HTERT RPE-1 (cell line): Measurements from ENCODE around the gene FOXC1.

Experiments
- in situ Hi-C: fragments of 300-500 bp; cut with MboI; formaldehyde crosslinking; loops from 4 replicates; pipeline ENCODE4 v1.14.3; 2020; ENCODE audit warnings: low sequenced_read_pairs

The FOXC1 gene

DNA sequence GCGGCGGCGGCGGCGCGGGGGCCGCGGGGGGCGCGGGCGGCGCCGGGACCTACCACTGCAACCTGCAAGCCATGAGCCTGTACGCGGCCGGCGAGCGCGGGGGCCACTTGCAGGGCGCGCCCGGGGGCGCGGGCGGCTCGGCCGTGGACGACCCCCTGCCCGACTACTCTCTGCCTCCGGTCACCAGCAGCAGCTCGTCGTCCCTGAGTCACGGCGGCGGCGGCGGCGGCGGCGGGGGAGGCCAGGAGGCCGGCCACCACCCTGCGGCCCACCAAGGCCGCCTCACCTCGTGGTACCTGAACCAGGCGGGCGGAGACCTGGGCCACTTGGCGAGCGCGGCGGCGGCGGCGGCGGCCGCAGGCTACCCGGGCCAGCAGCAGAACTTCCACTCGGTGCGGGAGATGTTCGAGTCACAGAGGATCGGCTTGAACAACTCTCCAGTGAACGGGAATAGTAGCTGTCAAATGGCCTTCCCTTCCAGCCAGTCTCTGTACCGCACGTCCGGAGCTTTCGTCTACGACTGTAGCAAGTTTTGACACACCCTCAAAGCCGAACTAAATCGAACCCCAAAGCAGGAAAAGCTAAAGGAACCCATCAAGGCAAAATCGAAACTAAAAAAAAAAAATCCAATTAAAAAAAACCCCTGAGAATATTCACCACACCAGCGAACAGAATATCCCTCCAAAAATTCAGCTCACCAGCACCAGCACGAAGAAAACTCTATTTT is 2.0 kb downstream of the FOXC1 start:
- in situ Hi-C loops = no loop called here

DNA sequence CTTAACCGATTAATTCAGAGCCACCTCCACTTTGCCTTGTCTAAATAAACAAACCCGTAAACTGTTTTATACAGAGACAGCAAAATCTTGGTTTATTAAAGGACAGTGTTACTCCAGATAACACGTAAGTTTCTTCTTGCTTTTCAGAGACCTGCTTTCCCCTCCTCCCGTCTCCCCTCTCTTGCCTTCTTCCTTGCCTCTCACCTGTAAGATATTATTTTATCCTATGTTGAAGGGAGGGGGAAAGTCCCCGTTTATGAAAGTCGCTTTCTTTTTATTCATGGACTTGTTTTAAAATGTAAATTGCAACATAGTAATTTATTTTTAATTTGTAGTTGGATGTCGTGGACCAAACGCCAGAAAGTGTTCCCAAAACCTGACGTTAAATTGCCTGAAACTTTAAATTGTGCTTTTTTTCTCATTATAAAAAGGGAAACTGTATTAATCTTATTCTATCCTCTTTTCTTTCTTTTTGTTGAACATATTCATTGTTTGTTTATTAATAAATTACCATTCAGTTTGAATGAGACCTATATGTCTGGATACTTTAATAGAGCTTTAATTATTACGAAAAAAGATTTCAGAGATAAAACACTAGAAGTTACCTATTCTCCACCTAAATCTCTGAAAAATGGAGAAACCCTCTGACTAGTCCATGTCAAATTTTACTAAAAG is 2.7 kb downstream of the FOXC1 start:
- in situ Hi-C loops = no loop called here

DNA sequence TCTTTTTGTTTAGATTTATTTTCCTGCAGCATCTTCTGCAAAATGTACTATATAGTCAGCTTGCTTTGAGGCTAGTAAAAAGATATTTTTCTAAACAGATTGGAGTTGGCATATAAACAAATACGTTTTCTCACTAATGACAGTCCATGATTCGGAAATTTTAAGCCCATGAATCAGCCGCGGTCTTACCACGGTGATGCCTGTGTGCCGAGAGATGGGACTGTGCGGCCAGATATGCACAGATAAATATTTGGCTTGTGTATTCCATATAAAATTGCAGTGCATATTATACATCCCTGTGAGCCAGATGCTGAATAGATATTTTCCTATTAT is 3.2 kb downstream of the FOXC1 start:
- in situ Hi-C loops = no loop called here

DNA sequence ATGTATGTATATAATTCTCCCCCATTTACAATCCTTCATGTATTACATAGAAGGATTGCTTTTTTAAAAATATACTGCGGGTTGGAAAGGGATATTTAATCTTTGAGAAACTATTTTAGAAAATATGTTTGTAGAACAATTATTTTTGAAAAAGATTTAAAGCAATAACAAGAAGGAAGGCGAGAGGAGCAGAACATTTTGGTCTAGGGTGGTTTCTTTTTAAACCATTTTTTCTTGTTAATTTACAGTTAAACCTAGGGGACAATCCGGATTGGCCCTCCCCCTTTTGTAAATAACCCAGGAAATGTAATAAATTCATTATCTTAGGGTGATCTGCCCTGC is 3.6 kb downstream of the FOXC1 start:
- in situ Hi-C loops = no loop called here

DNA sequence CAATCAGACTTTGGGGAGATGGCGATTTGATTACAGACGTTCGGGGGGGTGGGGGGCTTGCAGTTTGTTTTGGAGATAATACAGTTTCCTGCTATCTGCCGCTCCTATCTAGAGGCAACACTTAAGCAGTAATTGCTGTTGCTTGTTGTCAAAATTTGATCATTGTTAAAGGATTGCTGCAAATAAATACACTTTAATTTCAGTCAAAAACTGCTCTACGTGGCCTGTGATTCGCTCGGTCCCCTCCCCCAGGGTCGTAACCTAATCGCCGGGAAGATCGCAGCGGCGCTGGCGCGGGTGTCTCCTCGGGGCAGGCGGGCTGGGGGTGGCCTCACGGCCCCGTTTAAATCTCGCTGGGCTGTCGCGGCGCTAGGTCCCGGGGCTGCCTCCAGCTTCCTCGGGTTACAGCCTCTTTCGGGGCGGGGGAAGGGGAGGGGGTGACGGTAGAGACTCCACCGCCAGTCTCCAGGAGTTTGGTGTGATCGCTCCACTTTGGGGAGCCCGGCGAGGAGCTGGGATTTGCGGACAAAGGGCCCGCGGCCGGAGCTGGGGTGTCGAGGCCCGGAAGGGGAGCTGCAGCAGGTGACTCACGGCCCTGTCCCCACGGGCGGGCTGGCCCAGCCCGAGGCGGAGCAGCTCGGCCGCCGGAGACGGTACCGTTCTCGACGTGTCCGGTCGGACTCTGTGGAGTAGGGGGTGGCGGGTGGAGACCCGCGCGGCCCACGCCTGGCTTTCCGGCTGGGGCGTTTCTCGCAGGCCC is 4.2 kb downstream of the FOXC1 start:
- in situ Hi-C loops = no loop called here

DNA sequence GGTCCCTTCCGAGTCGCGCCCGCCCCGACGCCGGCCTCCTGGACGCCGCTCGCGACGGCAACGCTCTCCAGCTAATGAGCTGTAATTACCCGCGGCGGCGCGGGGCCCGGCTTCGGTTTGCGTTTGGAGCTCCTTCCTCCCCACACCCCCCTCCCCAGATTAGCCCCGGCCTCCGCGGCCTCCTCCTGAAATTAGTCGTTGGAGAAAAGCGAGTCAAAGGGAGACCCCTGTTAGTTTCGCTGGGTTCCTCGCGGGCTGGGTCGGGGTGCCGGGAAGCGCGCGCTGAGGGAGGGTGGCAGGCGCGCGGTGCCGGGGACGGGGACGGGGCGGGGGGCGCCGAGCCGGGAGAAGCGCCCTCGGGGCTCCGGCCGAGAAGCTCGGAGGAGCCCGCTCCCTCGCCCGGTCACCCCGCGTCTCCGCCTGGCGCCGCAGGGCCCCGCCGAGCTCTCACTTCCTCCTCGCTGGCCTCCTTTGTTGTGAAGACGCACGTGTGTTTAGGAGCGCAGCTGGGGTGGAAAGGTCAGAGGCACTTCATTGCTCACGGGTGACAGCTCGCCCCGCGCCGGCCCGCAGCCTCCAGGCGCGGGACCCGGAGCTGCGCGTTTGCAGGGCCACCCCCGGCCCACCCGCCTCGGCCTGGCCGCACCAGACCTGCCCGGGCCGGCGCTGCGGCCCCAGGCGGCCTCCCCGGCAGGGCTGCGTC is 4.9 kb downstream of the FOXC1 start:
- in situ Hi-C loops = no loop called here

DNA sequence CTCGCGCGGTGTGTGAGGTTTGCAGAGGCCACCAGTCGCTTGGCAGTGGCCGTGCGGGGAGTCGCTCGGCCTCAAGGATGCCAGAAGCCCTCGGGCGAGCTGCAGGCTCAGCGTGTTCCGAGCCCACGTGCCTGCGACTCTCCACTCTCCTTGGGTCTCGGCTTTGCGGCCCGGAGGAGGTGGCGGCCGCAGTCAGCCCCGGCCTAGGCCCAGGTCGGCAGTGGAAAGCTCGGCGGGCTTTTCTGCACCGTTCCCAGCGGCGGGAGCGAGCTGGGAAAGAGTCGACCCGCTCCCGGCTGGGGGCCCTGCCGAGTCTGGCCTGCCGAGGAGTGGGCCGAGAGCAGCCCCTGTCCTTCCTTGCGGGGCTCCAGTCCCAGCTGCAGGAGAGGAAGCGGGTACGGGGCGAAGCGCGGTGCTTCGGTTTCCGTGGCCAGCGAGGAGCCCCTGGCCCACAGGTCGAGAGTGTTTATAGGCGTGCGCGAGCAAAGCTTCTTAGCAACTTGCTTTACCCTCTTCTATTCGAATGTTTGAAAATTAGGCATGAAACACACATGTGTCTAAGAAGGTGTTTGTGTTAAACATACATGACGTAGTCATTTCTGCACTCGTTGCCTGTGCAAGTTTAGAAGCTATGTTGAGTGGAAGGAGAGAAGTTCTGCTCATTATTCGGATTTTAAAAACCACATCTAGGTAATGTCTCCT is 5.6 kb downstream of the FOXC1 start:
- in situ Hi-C loops = no loop called here

DNA sequence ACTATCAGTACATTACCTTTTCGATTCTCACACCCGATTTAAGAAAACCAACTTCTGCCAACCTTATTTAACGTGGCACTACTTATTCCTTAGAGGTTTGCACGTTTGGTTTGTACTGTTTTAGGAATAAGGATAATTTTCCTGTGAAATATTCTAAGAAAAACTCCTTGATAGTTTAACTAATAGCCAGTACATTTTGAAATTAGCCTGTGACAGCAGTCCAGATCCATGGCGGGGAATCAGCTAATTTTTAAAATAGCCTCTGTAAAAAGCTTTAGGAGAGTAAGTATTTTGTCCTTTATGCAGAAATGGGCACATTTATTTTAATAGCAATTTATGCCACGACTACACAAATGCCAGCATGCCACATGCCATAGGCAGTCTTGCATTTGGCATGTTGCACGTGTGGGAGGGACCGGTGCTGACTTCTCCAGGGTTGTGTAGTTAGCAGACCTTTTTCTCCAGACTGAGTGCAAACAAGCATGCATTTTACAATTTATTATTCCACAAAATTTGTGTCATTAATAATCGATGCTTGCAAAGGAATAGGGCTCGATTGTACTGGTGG is 6.2 kb downstream of the FOXC1 start:
- in situ Hi-C loops = no loop called here

DNA sequence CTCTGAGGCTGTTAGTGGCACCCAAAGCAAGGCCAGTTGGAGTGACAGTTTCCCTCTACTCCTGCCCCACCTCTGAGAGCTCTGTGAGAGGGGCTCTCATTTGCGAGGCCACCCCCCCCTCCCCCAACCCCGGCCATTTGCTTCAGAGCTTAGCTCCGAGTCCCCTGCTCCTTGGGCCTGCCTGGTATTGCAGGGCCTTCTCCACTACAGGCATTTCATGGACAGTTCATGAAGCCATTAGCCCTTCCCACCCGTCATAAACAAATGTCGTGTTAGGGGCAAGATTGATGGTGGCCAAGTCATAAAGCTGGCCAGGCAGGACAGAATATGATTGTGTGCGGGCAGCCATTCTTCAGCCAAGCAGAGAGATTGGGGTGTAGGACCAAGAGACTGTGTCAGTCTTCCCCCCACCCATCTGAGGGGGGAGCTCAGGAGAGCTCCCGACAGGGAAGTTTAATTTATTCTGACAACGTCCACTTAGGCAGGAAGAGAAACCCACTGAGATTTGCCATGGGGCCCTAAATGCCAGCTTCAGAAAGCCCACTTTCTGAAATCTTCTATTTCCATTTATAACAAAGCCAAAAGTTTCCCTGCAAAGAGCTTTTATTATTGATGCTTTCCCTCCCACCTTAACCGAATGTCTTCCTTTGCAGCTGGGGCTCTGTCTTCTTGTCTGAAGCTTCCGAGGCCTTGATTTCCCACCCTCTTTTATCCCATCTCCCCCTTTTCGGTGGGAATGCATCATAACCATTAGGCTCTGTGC is 7.2 kb downstream of the FOXC1 start:
- in situ Hi-C loops = no loop called here

DNA sequence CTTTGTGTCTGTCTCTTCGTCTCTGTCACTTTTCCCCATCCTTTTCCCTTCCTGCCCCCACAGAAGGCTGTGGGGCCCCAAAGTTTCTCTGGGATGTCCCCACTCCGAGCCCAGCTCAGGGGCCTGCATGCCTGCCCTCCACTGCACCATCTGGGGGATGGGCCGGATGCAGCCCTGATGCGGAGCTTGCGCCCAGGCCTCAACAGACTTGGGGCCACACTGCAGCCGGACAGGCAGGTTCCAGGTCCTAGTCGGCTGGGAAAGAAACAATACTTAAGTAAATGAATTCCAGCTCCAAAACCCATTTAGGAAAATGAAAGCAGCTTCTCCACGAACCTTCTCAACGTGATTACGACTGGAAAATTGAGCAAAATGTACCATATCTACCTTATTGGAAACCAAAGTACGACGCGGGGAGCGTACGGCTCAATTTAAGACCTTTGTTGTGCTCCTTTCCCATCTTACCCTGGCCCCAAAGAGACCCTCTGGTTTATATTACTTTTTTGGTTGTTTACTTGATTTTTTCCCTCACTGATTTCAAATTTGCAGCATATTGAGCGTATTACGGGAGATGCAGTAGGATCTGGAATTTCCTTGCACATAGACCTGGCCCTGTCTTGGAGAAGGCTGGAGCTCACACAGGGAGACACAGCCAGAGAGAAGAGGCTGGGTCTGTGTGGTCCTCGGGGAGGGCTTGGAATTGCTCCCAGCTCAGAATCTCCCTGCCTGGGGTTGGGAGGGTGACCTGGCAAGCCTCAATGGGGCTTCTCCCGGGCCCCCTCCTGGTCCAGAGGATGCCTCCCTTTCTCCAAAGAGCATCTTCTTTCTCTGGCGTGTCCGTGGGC is 8.0 kb downstream of the FOXC1 start:
- in situ Hi-C loops = no loop called here

DNA sequence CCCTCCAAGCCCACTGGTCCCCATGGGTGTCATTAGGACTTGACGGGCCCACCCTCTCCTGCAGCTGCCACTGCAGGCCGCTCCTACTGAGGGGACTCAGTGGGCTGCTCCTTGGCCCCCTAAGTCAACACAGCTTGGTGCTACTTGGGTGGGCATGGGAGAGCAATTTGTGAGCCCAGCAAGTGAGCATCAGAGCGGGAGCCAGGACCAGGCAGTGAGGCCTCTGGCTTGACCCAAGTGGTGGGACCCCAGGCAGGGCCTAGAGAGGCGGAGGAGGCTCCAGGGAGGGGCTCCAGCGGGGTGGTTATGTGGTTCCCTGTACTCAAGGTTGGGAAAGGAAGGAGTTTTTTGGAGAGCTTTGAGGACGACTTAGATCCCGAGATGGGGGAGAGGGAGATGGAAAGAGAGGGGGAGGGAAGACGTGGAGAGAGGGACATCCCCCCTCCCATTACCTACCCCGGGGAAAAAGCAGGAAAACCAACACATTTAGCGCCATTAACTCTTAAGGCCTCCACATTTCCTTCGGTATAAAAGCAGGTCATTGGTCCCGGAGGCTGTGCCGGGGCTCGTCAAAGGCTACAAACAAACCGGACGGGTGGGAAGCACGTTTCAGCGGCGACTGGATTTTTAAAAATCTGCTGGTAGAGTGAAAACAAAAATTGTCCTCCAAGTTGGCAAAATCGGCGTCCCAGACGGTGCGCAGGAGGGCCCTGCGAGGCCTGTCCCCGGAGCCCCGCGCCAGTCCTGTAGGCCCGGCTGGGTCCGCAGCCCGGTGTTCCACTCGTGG is 8.8 kb downstream of the FOXC1 start:
- in situ Hi-C loops = no loop called here

DNA sequence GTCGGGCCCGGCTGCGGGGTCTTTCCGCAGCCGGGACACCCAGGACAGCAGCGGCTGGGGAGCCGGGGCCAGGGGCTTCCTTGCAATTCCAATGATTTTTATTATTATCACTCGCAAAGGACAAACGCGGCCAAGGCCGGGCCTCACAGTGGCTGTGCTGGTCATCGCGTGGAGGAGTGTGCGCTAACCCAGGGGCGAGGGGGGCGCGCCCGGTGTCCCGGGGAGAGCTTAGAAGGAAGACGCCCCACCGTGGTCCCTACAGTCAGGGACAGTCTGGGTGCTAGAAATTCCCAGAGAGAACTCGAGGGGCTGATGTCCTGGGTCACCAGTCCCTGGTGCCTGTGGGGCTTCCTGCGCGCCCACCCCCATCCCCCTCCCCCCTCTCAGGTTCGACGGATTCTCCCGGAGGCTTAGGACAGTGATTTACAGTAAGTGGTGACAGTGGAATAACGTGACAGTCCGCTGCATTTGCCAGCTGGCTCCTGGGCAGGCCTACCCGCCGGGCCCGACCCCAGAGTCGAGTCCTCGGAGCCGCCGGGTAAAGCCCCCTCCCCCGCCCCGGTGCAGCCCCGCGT is 9.5 kb downstream of the FOXC1 start:
- in situ Hi-C loops = no loop called here

DNA sequence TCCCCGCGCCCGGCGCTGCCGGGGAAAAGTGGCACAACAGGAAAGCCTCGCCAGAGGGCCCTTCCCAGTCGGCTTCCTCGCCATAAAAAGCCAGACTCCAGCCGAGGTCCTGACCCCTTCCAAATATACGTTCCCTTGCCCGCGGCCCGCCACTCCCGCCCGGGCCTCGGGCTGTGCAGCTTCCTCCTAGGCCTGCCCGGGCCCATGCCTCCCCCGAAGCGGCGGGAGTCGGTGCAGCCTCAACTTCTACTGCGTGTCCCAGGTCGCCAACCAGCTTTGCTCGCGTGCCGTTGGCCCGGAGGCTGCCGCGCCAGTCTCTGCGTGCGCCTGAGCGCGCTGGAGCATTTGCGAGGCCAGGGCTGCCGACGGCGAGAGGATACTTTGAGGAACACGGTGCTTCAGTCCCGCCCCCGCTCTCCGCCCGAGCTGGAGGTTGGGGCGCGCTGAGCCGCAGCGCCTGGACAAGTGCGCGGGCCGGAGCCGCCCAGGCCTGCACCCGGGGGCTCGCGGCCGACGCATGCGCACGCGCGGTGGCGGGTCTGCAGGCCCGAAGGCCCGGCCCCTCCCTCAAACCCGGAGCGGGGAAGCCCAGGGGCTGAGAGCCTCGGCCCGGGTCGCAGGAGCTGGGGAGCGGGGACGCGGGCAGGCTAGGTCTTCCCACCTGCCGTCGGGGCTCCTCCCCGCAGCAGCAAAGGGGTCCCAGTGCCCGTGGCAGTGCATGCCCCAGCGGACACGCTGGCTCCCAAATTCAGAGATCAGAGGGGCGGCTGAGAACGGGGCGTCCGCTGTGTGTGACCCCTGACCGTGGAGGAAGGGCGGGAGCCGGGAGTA is 10.2 kb downstream of the FOXC1 start:
- in situ Hi-C loops = no loop called here

DNA sequence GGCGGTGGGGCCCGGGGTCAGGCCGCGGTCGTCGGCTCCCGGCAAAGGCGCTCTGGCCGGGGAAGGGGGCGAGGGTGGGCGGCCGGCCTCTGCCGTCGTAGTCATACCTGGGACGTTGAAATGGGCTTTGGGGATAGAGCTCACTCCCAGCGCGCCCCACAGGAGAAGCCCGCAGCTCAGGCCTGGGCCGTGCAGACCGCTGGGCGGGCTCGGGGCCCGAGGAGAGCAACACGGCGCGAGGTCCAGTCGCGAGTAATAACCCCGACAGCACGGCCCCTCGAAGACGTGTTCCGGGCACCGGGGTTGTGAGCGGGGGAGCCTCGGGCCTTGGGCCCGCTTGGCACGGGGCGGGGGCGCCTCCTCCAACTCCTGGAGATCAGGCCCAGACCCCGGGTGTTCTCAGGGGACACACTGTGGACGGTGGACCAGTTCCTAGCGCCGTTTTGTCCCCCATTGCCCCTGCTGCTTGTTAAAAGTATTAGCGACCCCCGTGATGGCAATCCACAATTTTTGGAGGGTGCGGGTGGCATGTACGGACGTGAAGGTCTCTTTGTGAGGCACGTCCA is 10.9 kb downstream of the FOXC1 start:
- in situ Hi-C loops = no loop called here

DNA sequence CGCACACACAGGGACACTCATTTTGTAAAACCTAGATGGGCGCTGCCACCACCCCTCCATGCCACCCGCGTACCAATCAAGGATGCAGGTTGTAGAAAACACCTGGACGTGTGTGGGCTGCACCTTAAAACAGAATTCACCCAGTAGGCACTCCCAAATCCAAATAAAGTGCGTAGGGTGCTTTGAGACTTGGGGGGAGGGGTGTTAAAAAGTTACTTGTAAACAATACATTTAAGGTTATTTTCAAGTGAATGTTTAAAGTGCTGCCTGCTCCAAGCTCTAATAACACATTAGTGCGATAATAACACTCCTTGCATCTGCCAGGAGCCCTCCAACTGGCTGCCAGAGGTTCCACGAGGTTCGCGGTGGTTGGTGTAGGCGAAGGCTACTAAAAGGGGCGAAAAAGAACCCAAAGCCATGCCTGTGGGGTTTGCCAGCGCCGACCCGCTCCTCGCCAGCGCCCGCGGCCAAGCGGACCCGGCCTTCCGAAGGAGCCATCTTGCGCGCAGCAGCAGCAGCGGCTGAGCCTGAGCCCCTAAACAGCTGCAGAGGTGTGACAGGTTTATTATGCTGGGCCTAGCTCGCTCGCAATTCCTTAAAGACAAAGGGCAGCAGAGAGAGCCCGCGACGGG is 11.5 kb downstream of the FOXC1 start:
- in situ Hi-C loops = no loop called here

DNA sequence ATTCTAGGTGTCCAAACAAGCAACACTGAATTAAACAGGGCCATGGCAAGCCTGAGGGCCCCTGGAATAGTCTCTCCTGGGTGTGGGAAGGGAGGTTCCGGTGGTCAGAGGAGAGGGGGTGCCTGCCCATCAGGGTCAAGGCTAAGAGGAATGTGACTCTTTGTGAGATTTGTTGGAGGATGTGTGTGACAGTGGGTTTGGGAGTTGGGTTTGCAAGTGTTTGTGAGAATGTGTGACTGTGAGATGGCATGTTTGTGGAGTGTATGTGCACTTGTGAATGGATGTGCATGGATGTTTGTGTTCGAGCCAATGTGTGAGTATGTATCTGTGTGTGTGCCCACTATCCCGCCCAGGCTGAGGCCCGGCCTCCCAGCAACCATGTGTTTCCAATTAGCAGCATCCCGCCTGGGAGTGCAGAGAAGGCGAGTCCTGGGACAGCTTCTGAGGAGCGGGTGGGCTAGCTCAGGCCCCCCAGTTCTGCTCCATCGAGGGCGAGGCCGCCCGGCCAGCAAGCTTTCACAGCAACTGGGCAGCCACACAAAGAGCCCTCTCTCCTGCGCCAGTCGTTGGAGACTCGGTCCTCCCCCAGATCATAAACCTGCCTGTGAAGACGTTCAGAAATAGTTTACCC is 12.6 kb downstream of the FOXC1 start:
- in situ Hi-C loops = no loop called here
